ENCODE data around the gene C1QTNF8. TPM values are rescaled to one million over a fixed set of nuclear protein-coding genes. Genes with fewer than 3 reads are reported as not detected.
A peak's percentile ranks its signal among the peaks of the same experiment; 100 is the strongest.

Gene C1QTNF8
- total RNA-seq, 1 donor from 2014 or later: not detected

GRCh38 chr16:1084971-1085370 lies 11.1 kb downstream of the C1QTNF8 start:
- H3K4me3 Mint-ChIP-seq (ENCODE audit: unreplicated experiment): peak overlapping the region; percentile 68
- DNase-seq: no peak
- no peak overlapping the region for H3K27ac Mint-ChIP-seq (ENCODE audit: unreplicated experiment)
- no peaks in the 10 kb centered on the region for H3K4me1 Mint-ChIP-seq (ENCODE audit: low read depth, unreplicated experiment)
- no peak for TF ChIP-seq CTCF (IDR thresholded peaks at IDR 0.05; ENCODE audit: partially characterized antibody, unreplicated experiment)
- H3K36me3 Mint-ChIP-seq (ENCODE audit: unreplicated experiment): peaks cover 10% of the 10 kb centered on the region
- H3K9me3 Mint-ChIP-seq (ENCODE audit: unreplicated experiment): peaks cover 8% of the 10 kb centered on the region
- H3K27me3 Mint-ChIP-seq (ENCODE audit: unreplicated experiment): peaks cover 4% of the 10 kb centered on the region

- Mint-ChIP-seq H3K4me1 (ENCODE audit: low read depth, unreplicated experiment) (peaks cover under 1% of the 10 kb centered on the region), H3K9me3 (ENCODE audit: unreplicated experiment) (peaks cover 11% of the 10 kb centered on the region), H3K27ac (ENCODE audit: unreplicated experiment) (no peak overlapping the region), H3K4me3 (ENCODE audit: unreplicated experiment) (no peak overlapping the region), H3K36me3 (ENCODE audit: unreplicated experiment) (peaks cover 10% of the 10 kb centered on the region), H3K27me3 (ENCODE audit: unreplicated experiment) (peaks cover 6% of the 10 kb centered on the region)
- TF ChIP-seq CTCF (IDR thresholded peaks at IDR 0.05; ENCODE audit: partially characterized antibody, unreplicated experiment): no peak
- peak; percentile 18 for DNase-seq
These were observed 12.9 kb downstream of the C1QTNF8 start for GRCh38 chr16:1082952-1083675.

GRCh38 chr16:1082266-1082951 lies 13.6 kb downstream of the C1QTNF8 start:
- no peak overlapping the region for H3K27ac Mint-ChIP-seq (ENCODE audit: unreplicated experiment)
- H3K27me3 Mint-ChIP-seq (ENCODE audit: unreplicated experiment): peaks cover 11% of the 10 kb centered on the region
- peaks cover 12% of the 10 kb centered on the region for H3K9me3 Mint-ChIP-seq (ENCODE audit: unreplicated experiment)
- H3K4me1 Mint-ChIP-seq (ENCODE audit: low read depth, unreplicated experiment): peaks cover 4% of the 10 kb centered on the region
- no peak for TF ChIP-seq CTCF (IDR thresholded peaks at IDR 0.05; ENCODE audit: partially characterized antibody, unreplicated experiment)
- peak overlapping the region; percentile 55 for H3K4me3 Mint-ChIP-seq (ENCODE audit: unreplicated experiment)
- peaks cover 10% of the 10 kb centered on the region for H3K36me3 Mint-ChIP-seq (ENCODE audit: unreplicated experiment)
- DNase-seq: no peak

GRCh38 chr16:1081734-1082265 lies 14.2 kb downstream of the C1QTNF8 start:
- Mint-ChIP-seq H3K4me1 (ENCODE audit: low read depth, unreplicated experiment) (peaks cover 6% of the 10 kb centered on the region), H3K9me3 (ENCODE audit: unreplicated experiment) (peaks cover 16% of the 10 kb centered on the region), H3K27ac (ENCODE audit: unreplicated experiment) (no peak overlapping the region), H3K36me3 (ENCODE audit: unreplicated experiment) (peaks cover 10% of the 10 kb centered on the region), H3K4me3 (ENCODE audit: unreplicated experiment) (peak overlapping the region; percentile 55), H3K27me3 (ENCODE audit: unreplicated experiment) (peaks cover 12% of the 10 kb centered on the region)
- peak; percentile 16 for DNase-seq
- no peak for TF ChIP-seq CTCF (IDR thresholded peaks at IDR 0.05; ENCODE audit: partially characterized antibody, unreplicated experiment)

Measured in glutamatergic neuron (in vitro differentiated cells).